ENCODE measurements around the gene ASCC2. TPM values are rescaled to one million over a fixed set of nuclear protein-coding genes. Genes with fewer than 3 reads are reported as not detected.
A peak's percentile ranks its signal among the peaks of the same experiment; 100 is the strongest.

ASCC2 gene, protein sequence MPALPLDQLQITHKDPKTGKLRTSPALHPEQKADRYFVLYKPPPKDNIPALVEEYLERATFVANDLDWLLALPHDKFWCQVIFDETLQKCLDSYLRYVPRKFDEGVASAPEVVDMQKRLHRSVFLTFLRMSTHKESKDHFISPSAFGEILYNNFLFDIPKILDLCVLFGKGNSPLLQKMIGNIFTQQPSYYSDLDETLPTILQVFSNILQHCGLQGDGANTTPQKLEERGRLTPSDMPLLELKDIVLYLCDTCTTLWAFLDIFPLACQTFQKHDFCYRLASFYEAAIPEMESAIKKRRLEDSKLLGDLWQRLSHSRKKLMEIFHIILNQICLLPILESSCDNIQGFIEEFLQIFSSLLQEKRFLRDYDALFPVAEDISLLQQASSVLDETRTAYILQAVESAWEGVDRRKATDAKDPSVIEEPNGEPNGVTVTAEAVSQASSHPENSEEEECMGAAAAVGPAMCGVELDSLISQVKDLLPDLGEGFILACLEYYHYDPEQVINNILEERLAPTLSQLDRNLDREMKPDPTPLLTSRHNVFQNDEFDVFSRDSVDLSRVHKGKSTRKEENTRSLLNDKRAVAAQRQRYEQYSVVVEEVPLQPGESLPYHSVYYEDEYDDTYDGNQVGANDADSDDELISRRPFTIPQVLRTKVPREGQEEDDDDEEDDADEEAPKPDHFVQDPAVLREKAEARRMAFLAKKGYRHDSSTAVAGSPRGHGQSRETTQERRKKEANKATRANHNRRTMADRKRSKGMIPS
- 44.0 TPM for polyA plus RNA-seq
- long read RNA-seq, donor 1, partial matches to known transcripts = 0 of 4 reads
- long read RNA-seq, donor 1, other reads (novel, unspliced or antisense) = 0 of 4 reads
- long read RNA-seq, donor 2, transcript ASCC2-202 (21 exons, 2,823 nt) = major isoform, 5 of 8 reads
- long read RNA-seq, donor 2, partial matches to known transcripts = 0 of 8 reads
- long read RNA-seq, donor 2, other reads (novel, unspliced or antisense) = 0 of 8 reads
- long read RNA-seq, donor 3, transcript ASCC2-202 (21 exons, 2,823 nt) = major isoform, 5 of 6 reads
- long read RNA-seq, donor 3, partial matches to known transcripts = 0 of 6 reads
- long read RNA-seq, donor 3, other reads (novel, unspliced or antisense) = 0 of 6 reads
- long read RNA-seq, donor 4 = 0 reads
- long read RNA-seq, donor 5, partial matches to known transcripts = 0 of 6 reads
- long read RNA-seq, donor 5, other reads (novel, unspliced or antisense) = 0 of 6 reads
- long read RNA-seq, donor 6, partial matches to known transcripts = 0 of 5 reads
- long read RNA-seq, donor 6, other reads (novel, unspliced or antisense) = 0 of 5 reads
- long read RNA-seq, donor 7, partial matches to known transcripts = 0 of 3 reads
- long read RNA-seq, donor 7, other reads (novel, unspliced or antisense) = 0 of 3 reads
- long read RNA-seq, donor 8, partial matches to known transcripts = 9 of 18 reads
- long read RNA-seq, donor 8, other reads (novel, unspliced or antisense) = 0 of 18 reads
- long read RNA-seq, donor 9, transcript ASCC2-202 (21 exons, 2,823 nt) = major isoform, 5 of 9 reads
- long read RNA-seq, donor 9, partial matches to known transcripts = 0 of 9 reads
- long read RNA-seq, donor 9, other reads (novel, unspliced or antisense) = 0 of 9 reads
- long read RNA-seq, donor 10, transcript ASCC2-202 (21 exons, 2,823 nt) = minor isoform, 6 of 14 reads
- long read RNA-seq, donor 10, transcript ASCC2-220 (2 exons, 562 nt) = major isoform, 8 of 14 reads
- long read RNA-seq, donor 10, partial matches to known transcripts = 0 of 14 reads
- long read RNA-seq, donor 10, other reads (novel, unspliced or antisense) = 0 of 14 reads
- long read RNA-seq, donor 11, partial matches to known transcripts = 0 of 6 reads
- long read RNA-seq, donor 11, other reads (novel, unspliced or antisense) = 0 of 6 reads

DNA sequence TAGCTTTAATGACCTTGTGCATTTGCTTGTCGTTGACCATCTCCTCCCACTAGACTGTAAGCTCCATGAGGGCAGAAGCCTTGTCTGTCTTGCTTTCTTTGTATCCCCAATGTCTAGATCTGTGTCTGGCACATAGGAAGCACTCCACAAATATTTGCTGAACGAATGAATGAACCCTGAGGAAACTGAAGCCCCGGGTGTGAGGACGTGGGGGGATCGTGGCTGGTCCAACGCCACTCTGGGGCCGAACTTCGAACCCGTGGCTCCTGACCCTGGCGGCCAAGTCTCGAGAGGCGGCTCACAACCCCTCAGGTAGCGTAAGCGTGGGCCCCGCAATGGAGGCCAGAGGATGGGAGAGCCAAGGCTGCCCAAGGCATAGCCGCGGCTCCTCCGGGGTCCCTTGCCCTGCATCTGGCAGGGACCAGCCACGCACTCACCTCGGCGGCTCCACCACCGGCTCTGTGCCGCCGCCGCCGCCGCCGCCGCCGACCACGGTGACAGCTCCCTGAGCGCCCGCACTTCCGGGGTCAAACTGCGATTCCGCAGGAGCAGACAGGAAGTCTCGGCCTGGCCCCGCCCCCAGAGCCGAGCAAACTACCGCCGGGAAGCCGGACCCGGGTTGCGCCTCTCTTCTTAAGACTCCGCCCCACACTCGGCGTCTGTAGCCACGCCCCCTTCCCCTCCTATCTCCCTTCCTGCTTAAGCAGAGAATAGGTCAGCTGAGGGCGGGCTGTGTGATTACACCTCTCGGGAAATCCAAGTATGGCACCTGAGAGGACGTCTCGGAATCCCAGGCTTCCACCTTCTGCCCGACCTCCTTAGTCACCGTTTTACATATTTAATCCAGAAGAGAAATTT lies at the start of gene ASCC2:
Gene ASCC2, minus strand, starts transcription at position 534 of the 858 bp plus-strand sequence. CDS start 5,949 bp downstream, outside the sequence.
- Histone ChIP-seq H3K9me3 (ENCODE audit: control insufficient read depth, low read depth, low read length) (no peaks in the 10 kb centered on the region), H3K27me3 (ENCODE audit: control insufficient read depth, insufficient read depth, low read length) (no peaks in the 10 kb centered on the region), H3K4me3 (ENCODE audit: low read length) (peak within 1 kb of the TSS; percentile 99), H3K27ac (ENCODE audit: low read length) (peak within 1 kb of the TSS; percentile 32), H3K36me3 (ENCODE audit: control insufficient read depth, insufficient read depth, low read length) (peaks cover 13% of the 10 kb centered on the region), H3K4me1 (ENCODE audit: control insufficient read depth, insufficient read depth, low read length) (peaks cover 5% of the 10 kb centered on the region)
- no CpG with 5 or more reads among the region's 54 CpGs for WGBS (ENCODE audit: insufficient coverage, low lambda C conversion rate)
- peak; percentile 99 for DNase-seq

DNA sequence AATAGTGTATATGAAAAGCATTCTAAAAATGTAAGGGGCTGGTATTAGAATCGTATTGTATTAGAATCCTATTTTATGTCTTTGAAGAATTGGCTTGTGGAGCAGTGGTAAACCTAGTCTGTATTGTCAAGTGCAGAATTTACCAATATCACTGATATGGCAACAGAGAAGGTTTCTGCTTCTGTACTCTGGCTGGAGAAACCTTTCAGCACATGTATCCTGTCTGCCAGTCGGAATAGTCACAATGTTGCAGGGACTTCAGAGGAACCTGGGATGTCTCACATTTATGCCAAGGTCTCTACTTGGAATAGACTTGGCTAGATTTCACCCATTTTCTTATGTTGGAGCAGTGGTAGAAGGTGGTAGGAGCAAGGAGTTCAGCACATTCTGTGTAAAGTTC lies 49.3 kb upstream of the ASCC2 start:
- Histone ChIP-seq H3K36me3 (ENCODE audit: control insufficient read depth, insufficient read depth, low read length) (no peaks in the 10 kb centered on the region), H3K27me3 (ENCODE audit: control insufficient read depth, insufficient read depth, low read length) (no peaks in the 10 kb centered on the region), H3K9me3 (ENCODE audit: control insufficient read depth, low read depth, low read length) (no peaks in the 10 kb centered on the region), H3K4me1 (ENCODE audit: control insufficient read depth, insufficient read depth, low read length) (peaks cover 7% of the 10 kb centered on the region), H3K27ac (ENCODE audit: low read length) (no peak overlapping the region), H3K4me3 (ENCODE audit: low read length) (no peak overlapping the region)
- WGBS (ENCODE audit: insufficient coverage, low lambda C conversion rate) = no CpG with 5 or more reads among the region's 2 CpGs
- DNase-seq = no peak

DNA sequence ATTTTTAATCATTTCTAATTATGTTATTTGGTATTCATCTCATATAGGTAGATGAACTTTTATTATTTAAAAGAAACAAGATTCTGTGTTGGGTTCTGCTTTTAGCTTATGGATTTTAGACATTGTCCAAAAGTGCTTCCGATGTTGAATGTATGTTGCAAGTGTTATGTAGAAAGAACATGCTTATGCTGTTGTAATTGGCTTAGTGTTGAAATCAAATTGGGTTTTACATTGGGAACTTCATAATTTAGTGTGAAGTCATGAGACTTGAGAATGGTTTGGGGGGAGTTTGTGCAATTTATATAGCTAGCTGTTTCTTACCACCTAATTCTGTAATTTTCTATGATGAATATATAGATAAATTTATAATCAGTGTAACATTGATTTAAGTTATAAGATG lies 48.5 kb upstream of the ASCC2 start:
- H3K27me3 ChIP-seq (ENCODE audit: control insufficient read depth, insufficient read depth, low read length) = no peaks in the 10 kb centered on the region
- H3K4me1 ChIP-seq (ENCODE audit: control insufficient read depth, insufficient read depth, low read length) = peaks cover 7% of the 10 kb centered on the region
- H3K4me3 ChIP-seq (ENCODE audit: low read length) = no peak overlapping the region
- DNase-seq = no peak
- no peak overlapping the region for H3K27ac ChIP-seq (ENCODE audit: low read length)
- no CpG with 5 or more reads among the region's 1 CpG for WGBS (ENCODE audit: insufficient coverage, low lambda C conversion rate)
- H3K36me3 ChIP-seq (ENCODE audit: control insufficient read depth, insufficient read depth, low read length) = no peaks in the 10 kb centered on the region
- no peaks in the 10 kb centered on the region for H3K9me3 ChIP-seq (ENCODE audit: control insufficient read depth, low read depth, low read length)

DNA sequence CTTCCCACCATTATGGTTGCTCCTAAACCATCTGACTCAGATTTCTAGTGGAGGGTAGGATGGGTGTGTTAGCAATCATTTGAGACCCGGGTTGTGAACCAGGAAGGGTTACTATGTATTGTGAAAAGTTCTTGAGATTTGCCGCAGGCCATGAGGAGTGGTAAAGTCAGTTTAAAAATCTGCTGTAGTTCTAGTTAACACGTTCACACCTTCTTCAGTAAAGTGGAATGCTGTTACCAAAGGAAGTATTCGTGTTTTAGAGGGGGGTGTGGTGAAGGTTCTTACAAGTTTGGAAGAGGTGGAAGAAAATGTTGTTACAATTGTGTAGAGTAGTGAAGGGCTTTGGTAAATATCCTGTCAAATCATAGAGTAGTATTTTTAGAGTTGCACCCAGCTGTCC lies 47.5 kb upstream of the ASCC2 start:
- H3K4me1 ChIP-seq (ENCODE audit: control insufficient read depth, insufficient read depth, low read length) = peaks cover 7% of the 10 kb centered on the region
- H3K9me3 ChIP-seq (ENCODE audit: control insufficient read depth, low read depth, low read length) = no peaks in the 10 kb centered on the region
- 79% methylated on average over 4 of the region's 4 CpGs for WGBS (ENCODE audit: insufficient coverage, low lambda C conversion rate)
- H3K4me3 ChIP-seq (ENCODE audit: low read length) = no peak overlapping the region
- no peaks in the 10 kb centered on the region for H3K36me3 ChIP-seq (ENCODE audit: control insufficient read depth, insufficient read depth, low read length)
- H3K27me3 ChIP-seq (ENCODE audit: control insufficient read depth, insufficient read depth, low read length) = no peaks in the 10 kb centered on the region
- no peak for DNase-seq
- no peak overlapping the region for H3K27ac ChIP-seq (ENCODE audit: low read length)

DNA sequence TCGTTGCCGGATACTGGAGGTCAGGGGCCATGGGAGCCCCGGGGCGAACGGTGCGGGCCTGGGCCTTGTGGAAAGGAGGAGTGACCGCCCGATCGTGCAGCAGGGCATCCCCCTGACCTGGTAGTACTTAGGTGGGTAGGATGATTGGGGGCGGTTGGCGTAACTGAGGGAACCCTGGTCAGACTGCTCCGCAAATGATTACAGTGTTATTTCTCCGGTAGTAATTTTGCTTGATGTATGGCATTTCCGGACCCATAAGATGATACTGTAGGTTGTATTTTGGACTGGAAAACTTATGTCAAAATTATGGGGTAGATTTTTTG lies 45.7 kb upstream of the ASCC2 start:
- H3K36me3 ChIP-seq (ENCODE audit: control insufficient read depth, insufficient read depth, low read length) = no peaks in the 10 kb centered on the region
- H3K4me1 ChIP-seq (ENCODE audit: control insufficient read depth, insufficient read depth, low read length) = peaks cover 7% of the 10 kb centered on the region
- DNase-seq = no peak
- no CpG with 5 or more reads among the region's 14 CpGs for WGBS (ENCODE audit: insufficient coverage, low lambda C conversion rate)
- H3K9me3 ChIP-seq (ENCODE audit: control insufficient read depth, low read depth, low read length) = no peaks in the 10 kb centered on the region
- peak overlapping the region; percentile 98 for H3K4me3 ChIP-seq (ENCODE audit: low read length)
- H3K27ac ChIP-seq (ENCODE audit: low read length) = peak overlapping the region; percentile 99
- H3K27me3 ChIP-seq (ENCODE audit: control insufficient read depth, insufficient read depth, low read length) = no peaks in the 10 kb centered on the region

DNA sequence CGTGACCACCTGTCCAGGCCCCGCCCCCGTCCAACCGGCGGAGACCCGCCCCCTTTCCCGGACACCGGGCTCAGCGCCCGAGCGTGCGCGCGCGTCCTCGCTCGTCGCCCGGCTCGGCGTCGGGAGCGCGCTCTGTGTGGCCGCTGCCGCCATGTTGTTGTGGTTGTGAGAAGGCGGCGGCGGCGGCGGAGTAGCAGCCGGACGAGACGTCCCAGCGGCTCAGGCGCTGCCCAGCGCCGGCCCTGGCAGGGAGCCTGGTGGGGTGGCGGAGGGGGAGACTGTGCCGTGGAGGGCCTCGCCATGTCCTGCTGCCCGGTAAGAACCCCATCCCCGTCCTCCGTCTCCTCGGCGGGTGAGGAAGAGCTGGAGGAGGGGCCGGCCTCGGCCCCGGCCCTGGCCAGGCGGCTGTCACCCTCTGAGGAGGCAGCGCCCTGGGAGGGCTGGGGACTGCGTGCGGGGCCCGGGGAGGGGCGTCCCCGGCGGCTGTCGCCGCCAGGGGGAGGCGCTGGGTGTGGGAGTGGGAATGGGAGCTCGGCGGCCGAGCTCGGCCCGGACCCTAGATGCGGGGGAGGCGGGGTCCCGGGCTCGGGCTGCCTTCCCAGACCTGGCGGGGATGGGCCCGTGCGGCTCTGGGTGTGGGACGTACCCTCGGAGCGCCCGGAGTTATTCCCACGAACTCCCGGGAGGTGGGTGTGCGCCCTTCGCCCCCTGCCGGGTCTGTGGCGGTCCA lies 45.1 kb upstream of the ASCC2 start, which contains the start of gene MTMR3:
Gene MTMR3, plus strand, starts transcription at position 130 of the 730 bp plus-strand sequence. CDS start 87,886 bp downstream, outside the sequence.
- H3K36me3 ChIP-seq (ENCODE audit: control insufficient read depth, insufficient read depth, low read length) = no peaks in the 10 kb centered on the region
- H3K27ac ChIP-seq (ENCODE audit: low read length) = peak within 1 kb of the TSS; percentile 99
- DNase-seq = peak; percentile 91 to 92
- H3K4me3 ChIP-seq (ENCODE audit: low read length) = peak within 1 kb of the TSS; percentile 98
- no CpG with 5 or more reads among the region's 82 CpGs for WGBS (ENCODE audit: insufficient coverage, low lambda C conversion rate)
- H3K27me3 ChIP-seq (ENCODE audit: control insufficient read depth, insufficient read depth, low read length) = no peaks in the 10 kb centered on the region
- peaks cover 7% of the 10 kb centered on the region for H3K4me1 ChIP-seq (ENCODE audit: control insufficient read depth, insufficient read depth, low read length)
- no peaks in the 10 kb centered on the region for H3K9me3 ChIP-seq (ENCODE audit: control insufficient read depth, low read depth, low read length)

DNA sequence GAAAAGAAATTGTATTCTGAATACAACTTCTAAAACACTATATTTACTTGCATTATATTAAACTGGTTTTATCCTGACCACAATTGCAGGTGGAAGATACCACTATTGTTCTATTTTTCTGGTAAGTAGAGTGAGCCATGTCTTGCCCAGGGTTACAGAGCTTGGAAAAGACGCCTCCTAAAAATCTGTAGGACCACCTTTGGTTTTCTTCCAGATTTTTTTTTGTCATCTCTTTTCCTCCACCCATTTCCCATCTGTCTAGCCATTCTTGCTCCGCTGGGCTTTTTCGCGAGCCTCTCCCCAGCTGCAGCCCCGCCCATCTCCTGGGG lies 44.6 kb upstream of the ASCC2 start:
- H3K27ac ChIP-seq (ENCODE audit: low read length) = no peak overlapping the region
- WGBS (ENCODE audit: insufficient coverage, low lambda C conversion rate) = no CpG with 5 or more reads among the region's 5 CpGs
- H3K4me1 ChIP-seq (ENCODE audit: control insufficient read depth, insufficient read depth, low read length) = peaks cover 7% of the 10 kb centered on the region
- no peaks in the 10 kb centered on the region for H3K27me3 ChIP-seq (ENCODE audit: control insufficient read depth, insufficient read depth, low read length)
- DNase-seq = no peak
- H3K9me3 ChIP-seq (ENCODE audit: control insufficient read depth, low read depth, low read length) = no peaks in the 10 kb centered on the region
- peak overlapping the region; percentile 98 for H3K4me3 ChIP-seq (ENCODE audit: low read length)
- H3K36me3 ChIP-seq (ENCODE audit: control insufficient read depth, insufficient read depth, low read length) = no peaks in the 10 kb centered on the region

DNA sequence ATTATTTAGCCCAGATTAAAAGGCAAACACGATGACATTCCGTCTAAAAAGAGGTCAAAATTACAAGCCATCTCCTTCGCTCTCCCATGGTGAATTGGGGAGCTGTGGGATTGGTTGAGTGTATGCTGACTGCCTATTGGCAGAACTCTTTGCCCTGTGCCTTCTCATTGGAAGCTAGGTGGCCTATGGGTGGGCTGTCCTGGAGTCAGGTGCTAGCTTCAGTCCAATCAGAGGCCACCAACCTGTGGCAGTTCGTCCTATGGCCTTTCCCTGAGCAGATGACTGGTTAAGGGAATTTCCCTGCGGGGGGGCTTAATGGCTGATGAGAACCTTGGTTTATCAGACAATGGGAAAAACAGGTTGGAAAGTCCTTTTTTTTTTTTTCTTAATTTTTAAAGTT lies 41.7 kb upstream of the ASCC2 start:
- H3K4me1 ChIP-seq (ENCODE audit: control insufficient read depth, insufficient read depth, low read length) = peaks cover 6% of the 10 kb centered on the region
- H3K9me3 ChIP-seq (ENCODE audit: control insufficient read depth, low read depth, low read length) = no peaks in the 10 kb centered on the region
- no peak overlapping the region for H3K4me3 ChIP-seq (ENCODE audit: low read length)
- WGBS (ENCODE audit: insufficient coverage, low lambda C conversion rate) = no CpG with 5 or more reads among the region's 5 CpGs
- no peaks in the 10 kb centered on the region for H3K27me3 ChIP-seq (ENCODE audit: control insufficient read depth, insufficient read depth, low read length)
- no peak overlapping the region for H3K27ac ChIP-seq (ENCODE audit: low read length)
- H3K36me3 ChIP-seq (ENCODE audit: control insufficient read depth, insufficient read depth, low read length) = no peaks in the 10 kb centered on the region
- no peak for DNase-seq

Measured in large intestine (tissue), 12 donors.